HG02623 (cell line): ENCODE results near the gene ADGRD1.

Experiments
- ATAC-seq: cut with Tn5 transposase; IDR thresholded peaks from one replicate; pipeline ENCODE4 v1.9.1; 2021; ENCODE audit warnings: moderate library complexity; ENCODE audit not compliant: unreplicated experiment

Gene ADGRD1

GRCh38 chr12:131038961-131039950 is 85.5 kb downstream of the ADGRD1 start:
- ATAC-seq = no peak

- no peak for ATAC-seq
These were observed 86.8 kb downstream of the ADGRD1 start for GRCh38 chr12:131040491-131040890.

GRCh38 chr12:131041216-131041967 is 87.7 kb downstream of the ADGRD1 start:
- no peak for ATAC-seq

GRCh38 chr12:131041968-131042833 is 88.5 kb downstream of the ADGRD1 start:
- no peak for ATAC-seq

GRCh38 chr12:131042834-131043245 is 89.1 kb downstream of the ADGRD1 start:
- no peak for ATAC-seq

- ATAC-seq = no peak
These were observed 89.7 kb downstream of the ADGRD1 start for GRCh38 chr12:131043401-131043871.

GRCh38 chr12:131044136-131044535 is 90.4 kb downstream of the ADGRD1 start:
- ATAC-seq = no peak

- ATAC-seq = no peak
These were observed 91.2 kb downstream of the ADGRD1 start for GRCh38 chr12:131044760-131045381.

GRCh38 chr12:131045705-131046460 is 92.2 kb downstream of the ADGRD1 start:
- ATAC-seq = no peak

- no peak for ATAC-seq
These were observed 93.4 kb downstream of the ADGRD1 start for GRCh38 chr12:131046813-131047788.

- ATAC-seq = no peak
These were observed 94.3 kb downstream of the ADGRD1 start for GRCh38 chr12:131047789-131048610.

- ATAC-seq = no peak
These were observed 94.9 kb downstream of the ADGRD1 start for GRCh38 chr12:131048611-131048990.

- no peak for ATAC-seq
These were observed 95.3 kb downstream of the ADGRD1 start for GRCh38 chr12:131049002-131049401.

- ATAC-seq = no peak
These were observed 96.0 kb downstream of the ADGRD1 start for GRCh38 chr12:131049549-131050339.

GRCh38 chr12:131050463-131051154 is 96.9 kb downstream of the ADGRD1 start:
- no peak for ATAC-seq

- no peak for ATAC-seq
These were observed 97.4 kb downstream of the ADGRD1 start for GRCh38 chr12:131051155-131051473.
